Retinal pigment epithelial cell (primary cell): ENCODE measurements around the gene HS6ST1.

Source experiments
- DNase-seq: peaks from one replicate; pipeline ENCODE4 v3.0.0-alpha.2; 2010; ENCODE audit warnings: low read depth
- H3K4me3 ChIP-seq: 2 replicates; pipeline ENCODE4 v1.5.1; 2011; ENCODE audit warnings: mild to moderate bottlenecking, low read length, control low read depth, moderate library complexity
- CTCF ChIP-seq: conservative IDR thresholded peaks from 2 replicates; pipeline ENCODE4 v1.5.1; 2011; ENCODE audit warnings: low read depth, low read length, control low read depth, inconsistent platforms

HS6ST1 gene

GRCh38 chr2:128307595-128307994 is 11.1 kb downstream of the HS6ST1 start:
- no peak for TF ChIP-seq CTCF
- DNase-seq = no peak
- H3K4me3 ChIP-seq = no peak overlapping the region

- TF ChIP-seq CTCF = no peak
- no peak overlapping the region for H3K4me3 ChIP-seq
These were observed 11.7 kb downstream of the HS6ST1 start for GRCh38 chr2:128306931-128307460.

GRCh38 chr2:128306081-128306930 is 12.4 kb downstream of the HS6ST1 start:
- no peak overlapping the region for H3K4me3 ChIP-seq
- DNase-seq = peak; percentile 58
- TF ChIP-seq CTCF = peak; percentile 48

More at GRCh38 chr2:128306931-128307460, 11.7 kb downstream of the HS6ST1 start:
- no peak for DNase-seq

GRCh38 chr2:128305555-128306080 is 13.1 kb downstream of the HS6ST1 start:
- DNase-seq = no peak
- no peak overlapping the region for H3K4me3 ChIP-seq
- no peak for TF ChIP-seq CTCF

- peak; percentile 16 for TF ChIP-seq CTCF
- H3K4me3 ChIP-seq = no peak overlapping the region
- peak; percentile 85 for DNase-seq
These were observed 13.7 kb downstream of the HS6ST1 start for GRCh38 chr2:128304715-128305554.

- TF ChIP-seq CTCF = no peak
- DNase-seq = no peak
- no peak overlapping the region for H3K4me3 ChIP-seq
These were observed 14.3 kb downstream of the HS6ST1 start for GRCh38 chr2:128304330-128304714.
